GM18526 (cell line): ENCODE data around the gene HIPK2.

Experiments used
- POLR2A ChIP-seq: IDR thresholded peaks from 3 replicates; pipeline ENCODE4 v1.6.1; 2011; ENCODE audit not compliant: insufficient read length; ENCODE audit errors: extremely low read depth

Gene HIPK2

DNA sequence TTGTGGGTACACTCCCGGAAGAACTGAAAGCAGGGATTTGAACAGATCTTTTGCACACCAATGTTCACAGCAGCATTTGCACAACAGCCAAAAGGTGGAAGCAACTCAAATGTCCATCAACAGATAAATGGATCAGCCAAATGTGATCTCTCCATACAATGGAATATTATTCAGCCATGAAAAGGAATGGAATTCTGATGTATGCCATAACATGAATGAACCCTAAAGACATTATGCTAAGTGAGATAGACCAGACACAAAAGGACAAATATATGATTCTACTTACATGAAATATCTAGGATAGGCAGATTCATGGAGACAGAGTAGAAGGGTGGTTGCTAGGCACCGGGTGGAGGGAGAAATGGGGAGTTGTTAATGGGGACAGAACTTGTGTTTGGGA, 217.6 kb downstream of the HIPK2 start:
- TF ChIP-seq POLR2A, result no peak

DNA sequence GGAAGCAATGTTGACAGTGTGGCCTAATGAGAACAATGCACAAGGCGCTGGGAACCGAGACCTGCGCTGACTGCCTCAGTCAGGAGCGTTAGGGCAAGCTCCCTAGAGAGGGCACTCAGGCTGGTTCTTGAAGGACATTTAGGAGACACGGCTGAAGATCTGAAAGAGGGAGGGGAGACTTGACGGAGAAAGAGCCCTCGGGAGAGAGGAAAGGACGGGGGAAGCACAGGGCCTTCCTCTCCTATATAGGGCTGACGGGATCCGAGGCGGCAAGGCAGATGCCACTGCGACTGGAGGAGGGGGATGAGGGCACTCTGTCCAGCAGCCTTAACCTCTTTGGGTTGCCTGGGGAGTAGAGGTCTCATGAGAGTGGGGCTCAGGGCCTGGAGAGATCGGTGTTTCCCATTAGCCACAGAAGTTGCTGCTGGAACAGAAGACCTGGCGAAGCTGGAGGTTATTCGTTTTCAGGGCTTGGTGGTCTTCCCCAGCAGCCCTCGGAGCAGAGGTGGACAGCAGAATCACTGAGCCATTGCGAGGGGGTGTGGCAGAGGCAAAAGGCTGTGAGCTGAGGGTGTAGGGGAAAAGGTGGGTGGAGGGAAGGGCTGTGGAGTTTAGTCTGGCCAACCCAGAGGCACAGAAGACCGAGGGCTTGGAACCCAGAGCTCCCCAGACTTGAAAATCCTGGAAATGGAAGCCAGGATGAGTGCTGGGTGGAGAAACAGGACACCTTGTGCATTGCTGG, 218.3 kb downstream of the HIPK2 start:
- no peak for TF ChIP-seq POLR2A

DNA sequence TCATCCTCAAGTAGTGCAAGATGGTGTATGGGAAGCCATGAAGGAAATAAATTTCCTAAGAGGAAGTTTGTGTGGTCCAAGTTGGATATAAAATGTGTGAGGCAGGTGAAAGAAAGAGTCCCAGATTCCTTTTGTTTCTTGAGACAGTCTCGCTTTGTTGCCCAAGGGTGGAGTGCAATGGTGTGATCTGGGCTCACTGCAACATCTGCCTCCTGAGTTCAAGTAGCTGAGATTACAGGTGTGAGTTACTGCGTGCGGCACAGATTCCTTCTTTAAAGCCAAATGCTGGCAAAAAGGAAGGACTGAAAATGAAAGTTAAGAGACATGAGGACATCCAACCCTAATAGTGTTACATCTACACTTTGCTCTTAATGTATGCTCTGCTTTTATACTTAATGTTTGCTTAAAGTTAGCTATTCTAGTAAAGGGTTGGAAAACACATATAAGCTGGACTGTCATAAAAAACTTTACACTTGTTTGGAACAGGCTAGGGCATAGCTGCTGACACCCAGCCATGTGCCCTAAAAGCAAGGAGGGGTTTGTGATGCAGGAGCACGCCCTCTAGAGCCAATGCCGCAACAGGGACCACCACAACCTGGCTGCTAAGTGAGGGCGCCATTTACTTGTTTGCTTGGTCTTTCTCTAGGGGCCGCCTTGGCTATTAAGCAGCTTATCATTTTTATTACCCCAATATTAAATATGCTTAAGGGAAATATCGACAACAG, 219.8 kb downstream of the HIPK2 start:
- no peak for TF ChIP-seq POLR2A

DNA sequence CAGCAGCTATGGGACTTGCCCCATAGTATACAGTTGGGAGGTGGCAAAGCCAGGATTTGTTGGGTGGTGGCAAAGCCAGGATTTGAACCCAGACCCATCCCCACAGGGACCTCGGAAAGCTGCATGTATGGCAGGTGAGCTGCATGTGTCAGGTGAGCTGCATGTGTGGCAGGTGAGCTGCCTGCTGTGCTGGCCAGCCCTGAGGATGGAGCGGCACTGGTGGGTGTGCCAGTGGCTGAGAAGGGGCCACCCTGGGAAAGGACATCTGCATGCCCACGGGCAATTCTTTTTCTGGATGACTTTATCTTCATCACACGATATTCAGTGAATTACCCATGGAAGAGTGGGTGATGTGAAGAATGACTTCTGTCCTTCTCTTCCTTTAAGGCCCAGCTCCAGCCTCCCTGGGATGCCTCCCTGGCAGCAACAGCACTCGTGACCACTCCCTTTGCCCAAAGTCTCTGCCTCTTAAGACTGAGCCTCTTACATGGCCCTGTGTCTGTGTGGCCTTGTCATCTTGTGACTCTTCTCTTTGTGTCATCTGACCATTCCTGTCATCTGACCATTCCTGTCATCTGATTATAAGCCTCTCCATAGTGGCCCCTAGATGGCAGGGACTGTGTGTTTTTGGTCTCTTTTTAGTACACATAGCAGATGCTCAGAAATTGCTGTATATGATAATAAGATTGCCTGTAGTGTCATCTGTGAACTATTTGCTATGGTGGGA, 229.3 kb downstream of the HIPK2 start:
- TF ChIP-seq POLR2A, result no peak

DNA sequence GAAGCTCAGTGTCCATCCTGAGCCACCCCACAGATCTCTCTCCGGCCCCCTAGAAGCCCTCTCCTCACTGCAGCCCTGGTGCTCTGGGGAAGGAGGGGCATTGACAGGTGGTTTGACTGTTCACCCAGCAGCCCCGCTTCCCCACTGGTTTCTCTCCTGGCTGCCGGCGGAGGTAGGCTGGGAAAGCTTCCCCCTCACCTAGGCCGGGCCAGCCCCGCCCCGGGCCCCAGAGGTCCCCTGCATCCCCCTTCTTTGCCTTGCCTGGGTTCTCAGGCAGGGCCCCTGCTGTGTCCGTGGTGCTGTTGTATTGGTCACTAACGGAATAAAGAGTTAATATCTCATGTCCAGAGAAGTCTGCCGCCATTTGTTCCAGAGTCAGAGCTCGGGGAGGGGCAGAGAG, 233.2 kb downstream of the HIPK2 start:
- no peak for TF ChIP-seq POLR2A

DNA sequence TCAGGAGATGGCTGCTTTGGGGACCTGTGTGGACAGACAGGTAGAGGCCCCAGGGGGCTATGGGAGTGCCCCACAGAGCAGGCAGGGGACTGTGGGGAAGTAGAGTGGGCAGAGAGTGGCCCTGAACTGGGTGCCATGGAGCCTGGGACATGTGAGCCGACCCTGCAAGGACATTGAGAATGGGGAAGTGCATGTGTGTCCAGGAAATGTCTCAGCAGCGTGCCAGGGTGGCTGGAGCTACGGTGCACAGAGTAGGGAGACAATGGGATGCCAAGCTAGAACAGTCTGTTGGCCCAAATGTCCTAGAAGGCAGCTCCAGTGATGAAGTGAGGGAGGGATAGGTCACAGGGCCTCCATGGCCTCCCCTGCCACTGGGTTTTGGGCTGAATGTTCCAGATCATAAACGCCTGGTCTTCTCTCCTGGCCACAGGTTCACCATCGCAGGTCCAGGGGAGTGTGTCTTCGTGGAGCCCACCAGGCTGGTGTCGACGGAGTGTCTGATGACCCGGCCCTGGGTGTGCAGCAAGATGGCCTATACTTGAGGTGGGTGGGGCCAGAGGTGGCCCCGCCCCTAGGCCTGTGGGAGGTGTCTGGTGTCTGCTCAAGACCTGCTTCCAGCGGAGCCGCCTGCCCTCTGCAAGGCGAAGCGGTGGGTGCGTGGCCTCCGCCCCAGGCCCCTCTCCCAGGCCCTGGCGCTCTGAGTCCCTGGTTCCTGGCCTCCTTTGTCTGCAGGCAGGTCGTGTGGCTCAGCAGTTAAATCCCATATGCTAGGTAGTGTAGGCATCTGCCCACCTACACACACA, 233.8 kb downstream of the HIPK2 start:
- TF ChIP-seq POLR2A, result no peak

DNA sequence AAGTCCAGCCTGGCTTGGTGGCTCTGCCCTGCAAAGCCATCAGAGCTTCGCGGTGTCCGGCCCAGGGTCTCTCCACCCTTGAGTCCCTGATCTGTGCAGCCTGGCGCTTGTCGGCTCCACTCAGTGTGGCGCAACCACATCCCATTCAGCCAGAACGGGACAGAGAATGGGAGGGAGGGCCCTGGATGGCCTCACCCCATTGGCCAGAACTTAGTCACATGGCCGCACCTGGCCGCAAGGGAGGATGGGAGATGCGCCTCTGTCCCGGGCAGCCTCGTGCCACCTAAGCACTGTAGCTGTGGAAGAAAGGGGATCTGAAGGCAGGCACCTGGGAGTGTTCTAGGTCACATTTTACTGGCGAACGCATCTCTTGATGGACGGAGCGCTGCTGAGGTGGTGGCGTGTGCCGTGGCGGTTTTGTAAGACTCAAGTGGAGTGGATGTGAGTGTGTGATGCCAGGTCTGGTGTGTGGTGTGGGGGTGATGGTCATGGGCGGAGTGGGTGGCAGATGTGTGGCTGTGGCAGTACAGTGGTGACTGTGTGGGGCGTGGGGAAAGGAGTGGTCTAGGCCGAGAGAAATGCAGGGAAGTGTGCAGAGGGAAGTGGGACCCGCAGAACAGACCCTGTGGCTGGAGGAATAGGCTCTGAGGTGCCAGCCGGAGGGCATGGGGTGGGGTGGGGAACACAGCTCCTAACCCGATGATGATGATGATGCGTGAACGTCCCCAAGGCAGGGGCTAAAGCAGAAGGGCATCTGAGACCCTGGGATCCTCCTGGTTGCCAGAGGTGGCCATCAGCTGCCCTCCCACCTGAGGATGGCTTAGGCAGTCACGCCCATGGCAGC, 235.3 kb downstream of the HIPK2 start:
- no peak for TF ChIP-seq POLR2A

DNA sequence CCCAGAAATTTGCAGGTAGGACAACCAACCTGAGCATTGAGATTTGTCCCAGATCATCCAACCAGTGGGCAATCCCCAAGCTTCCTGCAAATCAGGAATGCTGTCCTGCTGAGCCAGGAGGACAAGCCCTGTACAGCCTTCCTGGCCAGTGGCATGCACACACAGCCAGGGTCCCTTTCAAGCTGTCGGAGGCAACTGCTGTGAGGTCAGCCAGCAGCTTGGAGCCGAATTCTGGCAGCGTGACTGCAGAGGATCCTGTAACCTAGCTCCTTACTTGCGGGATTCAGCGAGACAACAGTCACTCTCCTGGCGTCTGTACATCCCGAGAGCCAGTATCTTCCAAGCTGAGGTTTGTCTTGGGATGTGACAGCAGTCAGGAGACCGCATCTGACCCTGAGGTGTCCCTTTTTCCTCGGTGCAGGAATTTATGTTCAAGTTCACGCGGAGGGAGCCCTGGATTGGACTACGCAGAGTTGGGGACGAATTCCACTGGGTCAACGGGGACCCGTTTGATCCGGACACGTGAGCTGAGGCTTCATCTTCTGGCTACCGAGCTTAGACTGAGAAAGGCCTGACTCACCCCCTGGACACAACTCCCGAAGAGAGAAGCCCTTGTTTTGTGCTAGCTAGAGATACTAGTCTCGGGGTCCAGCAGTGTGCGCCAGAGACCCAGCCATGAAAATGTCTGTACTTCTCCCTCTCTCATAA, 236.0 kb downstream of the HIPK2 start:
- no peak for TF ChIP-seq POLR2A

DNA sequence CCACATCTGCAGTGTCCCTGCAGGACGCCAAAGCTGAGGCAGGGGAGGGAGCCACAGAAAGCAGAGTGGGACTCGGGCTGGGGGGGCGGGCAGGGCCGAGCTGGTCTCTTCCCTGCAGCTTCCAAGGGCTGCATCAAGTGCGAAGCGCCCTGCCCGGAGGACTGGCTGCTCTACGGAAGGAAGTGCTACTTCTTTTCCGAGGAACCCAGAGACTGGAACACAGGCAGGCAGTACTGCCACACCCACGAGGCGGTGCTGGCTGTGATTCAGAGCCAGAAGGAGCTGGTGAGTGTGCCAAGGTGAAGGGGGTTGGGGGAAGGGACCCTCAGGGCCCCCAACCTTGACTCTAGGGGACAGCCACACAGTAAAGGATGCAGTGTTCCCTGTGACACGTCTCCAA, 237.6 kb downstream of the HIPK2 start:
- TF ChIP-seq POLR2A, result no peak

DNA sequence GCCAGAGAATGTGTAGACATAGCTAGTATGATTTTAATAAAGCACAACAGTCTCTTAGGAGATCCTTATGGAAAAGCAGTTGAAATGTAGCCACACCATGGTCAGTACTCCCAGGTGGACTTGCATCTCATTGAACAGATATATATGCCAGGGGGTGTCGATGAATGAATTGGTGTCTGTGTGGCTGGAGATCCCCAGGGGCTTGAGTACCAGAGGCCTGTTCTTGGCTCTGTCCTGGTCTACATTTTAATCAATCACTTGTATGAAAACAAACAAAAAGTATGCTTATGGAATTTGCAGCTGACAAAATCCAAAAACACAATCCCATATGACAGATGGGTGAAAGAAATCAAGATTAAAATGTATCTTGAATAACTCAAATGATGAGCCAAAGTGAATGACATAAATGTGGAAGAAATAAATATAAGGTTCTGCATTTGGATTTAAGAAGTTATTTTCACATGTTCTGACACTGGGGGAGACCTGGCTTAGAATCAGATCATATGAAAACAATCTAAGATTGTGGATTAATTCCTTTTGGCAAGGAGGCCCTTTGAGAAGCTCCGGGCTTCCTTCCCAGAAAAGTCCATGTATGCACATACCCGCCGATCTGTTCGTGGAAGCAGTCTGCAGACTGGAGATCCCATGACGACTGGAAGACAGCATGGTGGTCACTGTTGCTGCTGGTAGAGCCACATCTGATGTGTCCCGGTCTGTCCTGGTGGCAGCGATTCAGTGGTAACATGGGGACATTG, 238.7 kb downstream of the HIPK2 start:
- TF ChIP-seq POLR2A, result no peak

DNA sequence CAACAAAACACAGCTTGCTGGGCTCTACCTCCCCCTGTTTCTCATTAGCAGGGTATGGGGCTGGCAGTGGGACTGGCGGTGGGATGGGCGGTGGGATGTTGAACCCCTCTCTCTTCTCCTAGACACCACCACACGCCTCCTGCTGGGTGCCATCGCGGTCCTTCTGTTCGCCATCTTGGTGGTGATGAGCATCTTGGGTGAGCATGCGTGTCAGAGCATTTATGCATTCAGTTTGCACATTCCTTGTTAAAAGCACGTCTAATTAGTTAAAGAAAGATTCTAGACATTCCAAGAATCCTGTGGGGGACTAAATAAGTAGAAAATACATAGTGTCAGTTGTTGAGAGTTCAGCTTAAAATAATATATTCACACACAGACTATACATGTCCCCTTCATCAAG, 241.6 kb downstream of the HIPK2 start:
- TF ChIP-seq POLR2A, result no peak

DNA sequence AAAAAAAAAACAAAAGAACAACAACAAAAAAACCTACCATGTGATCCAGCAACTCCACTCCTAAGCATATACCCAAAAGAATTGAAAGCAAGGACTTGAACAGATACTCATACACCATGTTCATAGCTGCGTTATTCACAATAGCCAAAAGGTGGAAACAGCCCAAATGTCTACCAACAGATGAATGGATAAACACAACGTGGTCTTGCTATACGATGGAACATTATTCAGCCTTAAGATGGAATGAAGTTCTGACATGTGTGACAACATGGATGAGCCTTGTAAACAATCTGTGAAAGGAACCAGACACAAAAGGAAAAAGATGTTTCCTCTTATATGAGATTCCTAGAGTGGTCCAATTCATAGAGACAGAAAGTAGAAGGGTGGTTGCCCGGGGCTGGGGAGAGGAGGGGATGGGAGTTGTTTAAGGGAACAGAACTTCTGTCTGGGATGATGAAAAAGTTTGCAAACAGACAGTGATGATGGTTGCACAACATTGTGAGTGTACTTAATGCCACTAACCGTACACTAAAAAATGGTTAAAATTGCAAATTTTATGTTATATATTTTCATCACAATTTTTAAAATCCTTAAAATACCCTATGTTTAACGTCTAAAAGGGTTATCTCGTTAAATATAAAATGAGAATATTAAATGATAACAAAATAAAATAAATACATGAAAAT, 242.7 kb downstream of the HIPK2 start:
- TF ChIP-seq POLR2A, result no peak

DNA sequence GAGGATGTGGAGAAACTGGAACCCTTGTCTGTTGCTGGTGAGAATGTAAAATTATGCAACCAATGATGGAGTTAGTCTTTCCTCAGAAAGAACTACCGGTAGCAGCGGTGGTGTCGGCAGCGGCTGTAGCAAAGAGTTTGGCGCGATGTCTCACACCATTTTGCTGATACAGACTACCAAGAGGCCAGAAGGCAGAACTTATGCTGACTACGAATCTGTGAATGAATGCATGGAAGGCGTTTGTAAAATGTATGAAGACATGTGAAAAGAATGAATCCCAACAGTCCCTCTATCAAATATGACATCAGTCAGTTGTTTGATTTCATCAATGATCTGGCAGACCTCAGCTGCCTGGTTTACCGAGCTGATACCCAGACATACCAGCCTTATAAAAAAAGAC, 243.7 kb downstream of the HIPK2 start:
- no peak for TF ChIP-seq POLR2A
